Fibroblast of lung (primary cell): ENCODE results near the gene ARID1B. TPM values are rescaled to one million over a fixed set of nuclear protein-coding genes. Genes with fewer than 3 reads are reported as not detected.
A peak's percentile ranks its signal among the peaks of the same experiment; 100 is the strongest.

Source experiments
- DNase-seq, 2 donors: peaks; one replicate each; pipeline versions ENCODE4 v3.0.0 to v3.0.0-alpha.2; 2010; ENCODE audit warnings: low read depth in 2 of 2
- H2AFZ ChIP-seq: 2 replicates; pipeline ENCODE4 v1.5.1; 2012; ENCODE audit warnings: low read length, control low read depth, inconsistent platforms
- H3K27ac ChIP-seq: 2 replicates; pipeline ENCODE4 v1.5.1; 2011; ENCODE audit warnings: low read length, control low read depth; ENCODE audit not compliant: insufficient read depth
- H3K27me3 ChIP-seq: 2 replicates; pipeline ENCODE4 v1.5.1; 2011; ENCODE audit warnings: mild to moderate bottlenecking, low read length; ENCODE audit not compliant: control insufficient read depth, insufficient read depth
- H3K36me3 ChIP-seq: 2 replicates; pipeline ENCODE4 v1.5.1; 2011; ENCODE audit warnings: low read length; ENCODE audit not compliant: control insufficient read depth, insufficient read depth
- H3K4me1 ChIP-seq: 2 replicates; pipeline ENCODE4 v1.5.1; 2011; ENCODE audit warnings: low read length; ENCODE audit not compliant: control insufficient read depth, insufficient read depth; ENCODE audit errors: extremely low read depth
- H3K4me2 ChIP-seq: 2 replicates; pipeline ENCODE4 v1.5.1; 2011; ENCODE audit warnings: low read length, control low read depth; ENCODE audit not compliant: insufficient read depth; ENCODE audit errors: extremely low read depth
- H3K4me3 ChIP-seq, 4 experiments: fragments of 200-600 bp in 1 of 4; sonication (generic) in 1 of 4; replicated peaks in 1 of 4; 2 replicates each; pipeline ENCODE4 v1.5.1; 2011 to 2016; ENCODE audit warnings: low read length in 4 of 4, low read depth in 3 of 4, mild to moderate bottlenecking in 3 of 4, control low read depth in 2 of 4, inconsistent platforms in 1 of 4, mixed read lengths in 1 of 4; ENCODE audit not compliant: insufficient read depth in 1 of 4; ENCODE audit errors: control extremely low read depth in 1 of 4
- H3K79me2 ChIP-seq: 2 replicates; pipeline ENCODE4 v1.5.1; 2012; ENCODE audit warnings: mild to moderate bottlenecking, low read length, inconsistent platforms; ENCODE audit not compliant: control insufficient read depth, insufficient read depth
- H3K9ac ChIP-seq: 2 replicates; pipeline ENCODE4 v1.5.1; 2011; ENCODE audit warnings: mild to moderate bottlenecking, low read length, control low read depth; ENCODE audit not compliant: insufficient read depth
- H3K9me3 ChIP-seq: 2 replicates; pipeline ENCODE4 v1.5.1; 2012; ENCODE audit warnings: low read depth, low read length; ENCODE audit not compliant: control insufficient read depth, insufficient read depth
- H4K20me1 ChIP-seq: 2 replicates; pipeline ENCODE4 v1.5.1; 2011; ENCODE audit warnings: low read length; ENCODE audit not compliant: control insufficient read depth, insufficient read depth; ENCODE audit errors: extremely low read depth
- EZH2 ChIP-seq: IDR thresholded peaks from 2 replicates; pipeline ENCODE4 v1.5.1; 2012; ENCODE audit warnings: low read length, control low read depth, mild to moderate bottlenecking; ENCODE audit errors: missing control alignments
- polyA plus RNA-seq, 2 donors: library from polyadenylated mRNA; depleted of rRNA in 1 of 2; stranded (reverse) in 1 of 2; unstranded in 1 of 2; fragments of >200 nt; gene quantifications; 2 replicates each; pipeline ENCODE4 v1.2.1, GENCODE V29; 2011 to 2012; ENCODE audit warnings: missing spikeins in 1 of 2
- total RNA-seq: library from RNA; depleted of rRNA; stranded (reverse); fragments of >200 nt; gene quantifications from 2 replicates; pipeline ENCODE4 v1.2.1, GENCODE V29; 2014
- TF ChIP-seq, protein P1 (sequence below), 2 donors: IDR thresholded peaks in 1 of 2; conservative IDR thresholded peaks in 1 of 2; 1 replicate in 1 of 2; 2 replicates in 1 of 2; pipeline ENCODE4 v1.5.1; 2011 to 2012; ENCODE audit warnings: low read length in 2 of 2, control low read depth in 1 of 2, inconsistent platforms in 1 of 2, low read depth in 1 of 2, mild to moderate bottlenecking in 1 of 2

ARID1B gene
- total and polyA plus RNA-seq, 2 donors (not counting 1 experiment from before 2014, with no cell fraction given): 15.4 to 41.9 TPM

DNA sequence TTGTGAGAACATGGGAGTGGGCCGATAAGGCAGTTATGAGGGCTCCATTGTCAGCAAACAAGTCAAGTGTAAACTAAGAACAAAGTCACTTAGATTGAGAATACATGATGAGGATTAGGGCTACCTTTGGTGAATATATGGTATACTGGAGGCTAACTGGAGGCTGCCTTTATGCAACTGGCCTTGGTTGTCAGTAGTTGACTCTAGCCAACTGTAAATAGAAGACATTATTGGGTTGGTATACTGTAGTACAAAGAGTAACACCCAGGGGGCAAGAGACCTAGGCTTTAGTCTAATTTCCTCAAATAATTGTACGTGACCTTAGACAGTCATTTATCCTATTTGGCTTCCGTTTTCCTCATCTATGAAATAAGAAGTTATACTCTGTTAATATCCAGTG is 235.2 kb downstream of the ARID1B start:
- Histone ChIP-seq H3K4me2 (no peak overlapping the region), H3K27ac (no peak overlapping the region), H3K36me3 (no peaks in the 10 kb centered on the region), H3K4me1 (no peaks in the 10 kb centered on the region), H3K9me3 (no peaks in the 10 kb centered on the region), H4K20me1 (no peaks in the 10 kb centered on the region), H3K27me3 (no peaks in the 10 kb centered on the region), H3K9ac (no peak overlapping the region), H3K79me2 (peaks cover 10% of the 10 kb centered on the region), H2AFZ (no peak overlapping the region), H3K4me3 (no peak overlapping the region)
- no peak for DNase-seq
- TF ChIP-seq, protein P1, sequence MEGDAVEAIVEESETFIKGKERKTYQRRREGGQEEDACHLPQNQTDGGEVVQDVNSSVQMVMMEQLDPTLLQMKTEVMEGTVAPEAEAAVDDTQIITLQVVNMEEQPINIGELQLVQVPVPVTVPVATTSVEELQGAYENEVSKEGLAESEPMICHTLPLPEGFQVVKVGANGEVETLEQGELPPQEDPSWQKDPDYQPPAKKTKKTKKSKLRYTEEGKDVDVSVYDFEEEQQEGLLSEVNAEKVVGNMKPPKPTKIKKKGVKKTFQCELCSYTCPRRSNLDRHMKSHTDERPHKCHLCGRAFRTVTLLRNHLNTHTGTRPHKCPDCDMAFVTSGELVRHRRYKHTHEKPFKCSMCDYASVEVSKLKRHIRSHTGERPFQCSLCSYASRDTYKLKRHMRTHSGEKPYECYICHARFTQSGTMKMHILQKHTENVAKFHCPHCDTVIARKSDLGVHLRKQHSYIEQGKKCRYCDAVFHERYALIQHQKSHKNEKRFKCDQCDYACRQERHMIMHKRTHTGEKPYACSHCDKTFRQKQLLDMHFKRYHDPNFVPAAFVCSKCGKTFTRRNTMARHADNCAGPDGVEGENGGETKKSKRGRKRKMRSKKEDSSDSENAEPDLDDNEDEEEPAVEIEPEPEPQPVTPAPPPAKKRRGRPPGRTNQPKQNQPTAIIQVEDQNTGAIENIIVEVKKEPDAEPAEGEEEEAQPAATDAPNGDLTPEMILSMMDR (conservative IDR thresholded peaks at IDR 0.05 in 1 of 2, IDR thresholded peaks at IDR 0.05 in 1 of 2; ENCODE audit: low read depth in 1 of 2, low read length in 2 of 2): no peak

DNA sequence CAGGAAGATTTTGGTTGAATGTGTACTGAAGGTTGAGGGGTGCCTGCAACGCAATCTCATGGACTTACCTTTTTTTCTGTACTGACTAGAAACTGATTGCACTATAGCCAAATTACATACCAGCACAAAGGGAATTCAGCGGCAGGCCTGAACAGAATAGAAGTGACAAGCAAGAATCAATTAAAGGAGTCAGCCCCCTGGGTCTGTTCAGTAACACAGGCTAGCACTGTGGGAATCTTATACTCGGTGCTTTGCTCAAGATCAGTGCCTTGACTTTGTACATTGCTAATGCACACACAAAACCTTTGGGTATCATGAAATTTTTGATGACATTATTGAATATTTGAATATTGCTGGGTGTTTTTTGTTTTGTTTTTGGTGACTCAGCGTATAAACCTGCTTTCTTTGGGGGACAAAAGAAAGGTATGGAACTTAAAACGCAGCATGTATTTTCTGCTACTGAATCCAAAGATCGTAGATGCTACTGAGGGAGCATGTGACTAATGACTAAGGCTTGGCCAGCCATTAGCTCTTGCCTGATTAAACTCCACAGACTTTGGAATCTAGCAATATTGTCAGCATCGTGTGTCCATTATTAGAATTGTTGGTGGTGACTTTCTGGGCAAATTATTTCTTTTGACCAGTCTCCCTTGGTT is 236.6 kb downstream of the ARID1B start:
- Histone ChIP-seq H3K9ac (no peak overlapping the region), H3K9me3 (no peaks in the 10 kb centered on the region), H3K27me3 (no peaks in the 10 kb centered on the region), H3K4me3 (no peak overlapping the region), H2AFZ (no peak overlapping the region), H3K36me3 (no peaks in the 10 kb centered on the region), H3K27ac (no peak overlapping the region), H3K79me2 (peaks cover 11% of the 10 kb centered on the region), H3K4me1 (no peaks in the 10 kb centered on the region), H3K4me2 (no peak overlapping the region), H4K20me1 (no peaks in the 10 kb centered on the region)
- peak in 1 of 2 donors; percentile 67 for DNase-seq
- TF ChIP-seq, protein P1 (conservative IDR thresholded peaks at IDR 0.05 in 1 of 2, IDR thresholded peaks at IDR 0.05 in 1 of 2; ENCODE audit: low read depth in 1 of 2, low read length in 2 of 2): no peak
- TF ChIP-seq EZH2: no peak

DNA sequence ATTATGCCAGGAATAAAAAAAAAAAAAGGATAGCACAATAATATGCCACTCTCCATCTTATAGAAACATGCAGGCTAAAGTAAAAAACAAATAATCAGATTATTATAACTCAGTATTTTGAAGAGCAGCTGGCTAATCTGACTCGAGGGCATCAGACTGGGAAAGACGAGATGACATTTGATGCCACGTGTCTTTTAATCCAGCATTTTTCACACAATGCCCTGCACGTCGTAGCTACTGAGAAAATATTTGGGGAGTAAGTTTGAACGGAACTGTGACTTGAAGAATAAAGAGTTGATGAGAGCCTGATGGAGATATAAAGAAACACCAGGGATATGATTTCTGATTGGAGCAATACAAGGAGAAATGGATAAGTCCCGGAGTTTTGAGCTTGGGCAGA is 237.7 kb downstream of the ARID1B start:
- peaks cover 20% of the 10 kb centered on the region for H3K79me2 ChIP-seq
- TF ChIP-seq, protein P1 (conservative IDR thresholded peaks at IDR 0.05 in 1 of 2, IDR thresholded peaks at IDR 0.05 in 1 of 2; ENCODE audit: low read depth in 1 of 2, low read length in 2 of 2): no peak
- TF ChIP-seq EZH2: no peak
- DNase-seq: no peak
- no peak overlapping the region for H3K4me2 ChIP-seq
- H4K20me1 ChIP-seq: no peaks in the 10 kb centered on the region
- H3K9me3 ChIP-seq: no peaks in the 10 kb centered on the region
- no peaks in the 10 kb centered on the region for H3K27me3 ChIP-seq
- H3K4me3 ChIP-seq: no peak overlapping the region
- H3K36me3 ChIP-seq: no peaks in the 10 kb centered on the region
- peaks cover 5% of the 10 kb centered on the region for H3K4me1 ChIP-seq
- H3K27ac ChIP-seq: no peak overlapping the region
- no peak overlapping the region for H2AFZ ChIP-seq
- H3K9ac ChIP-seq: no peak overlapping the region
